PC-3 (cell line): Measurements from ENCODE around the gene TCERG1L. TPM values are rescaled to one million over a fixed set of nuclear protein-coding genes. Genes with fewer than 3 reads are reported as not detected.
"Not testable (repeated sequence)": the region's sequence is repeated elsewhere in the genome, so short reads cannot be mapped to it uniquely, and the experiment has no call there.

ENCODE experiments used
- ATAC-seq: fragments of 200-7000 bp; cut with Tn5 transposase; 2 replicates; pipeline ENCODE4 v1.9.1; 2020; ENCODE audit warnings: mild to moderate bottlenecking, moderate library complexity
- BruUV-seq: library from RNA; stranded (reverse); fragments of 400-500 nt; replicated peaks from 2 replicates; lab custom pipeline; 2021; lab: Mats Ljungman, UMichigan
- CTCF ChIA-PET: fragments of 300-600 bp; sonication (Branson Sonifier 250); formaldehyde crosslinking; loops from one replicate; lab custom pipeline; 2022; ENCODE audit warnings: antibody characterized with exemption; lab: Charles Lee
- POLR2A ChIA-PET: fragments of 300-600 bp; sonication (Branson Sonifier 250); formaldehyde crosslinking; loops from one replicate; lab custom pipeline; 2022; ENCODE audit warnings: antibody characterized with exemption; ENCODE audit not compliant: unreplicated experiment; lab: Charles Lee
- DNase-seq: peaks from one replicate; pipeline ENCODE4 v3.0.0-alpha.2; 2015
- H2AFZ ChIP-seq: fragments of 300-600 bp; sonication (generic); 2 replicates; pipeline ENCODE4 v1.6.0; 2016; ENCODE audit warnings: antibody characterized with exemption, low read length
- H3F3A ChIP-seq: fragments of 300-600 bp; sonication (generic); one replicate; pipeline ENCODE4 v1.6.0; 2017; ENCODE audit warnings: antibody characterized with exemption, low read length, control low read depth, mild to moderate bottlenecking; ENCODE audit not compliant: unreplicated experiment
- H3K27ac ChIP-seq: fragments of 300-600 bp; sonication (generic); 2 replicates; pipeline ENCODE4 v1.5.1; 2016; ENCODE audit warnings: mild to moderate bottlenecking, low read length
- H3K27me3 ChIP-seq: fragments of 300-600 bp; sonication (generic); 2 replicates; pipeline ENCODE4 v1.6.1; 2016; ENCODE audit warnings: low read length, mixed read lengths
- H3K36me3 ChIP-seq: fragments of 300-600 bp; sonication (generic); 2 replicates; pipeline ENCODE4 v1.6.1; 2016; ENCODE audit warnings: low read depth, mixed run types, low read length, mixed read lengths
- H3K4me1 ChIP-seq: fragments of 300-600 bp; sonication (generic); 2 replicates; pipeline ENCODE4 v1.5.1; 2016; ENCODE audit warnings: low read length; ENCODE audit not compliant: insufficient read depth
- H3K4me2 ChIP-seq: fragments of 300-600 bp; sonication (generic); 2 replicates; pipeline ENCODE4 v1.6.0; 2016; ENCODE audit warnings: low read length
- H3K4me3 ChIP-seq: fragments of 300-600 bp; sonication (generic); 2 replicates; pipeline ENCODE4 v1.5.1; 2016; ENCODE audit warnings: mild to moderate bottlenecking, low read length, mixed read lengths
- H3K79me2 ChIP-seq: fragments of 300-600 bp; sonication (generic); 2 replicates; pipeline ENCODE4 v1.6.1; 2017; ENCODE audit warnings: low read length, mixed read lengths
- H3K9ac ChIP-seq: fragments of 300-600 bp; sonication (generic); 2 replicates; pipeline ENCODE4 v1.6.0; 2016; ENCODE audit warnings: mild to moderate bottlenecking, low read length
- H3K9me2 ChIP-seq: fragments of 300-600 bp; sonication (generic); replicated peaks from 2 replicates; pipeline ENCODE4 v1.6.1; 2016; ENCODE audit warnings: mixed run types, low read length, mixed read lengths
- H3K9me3 ChIP-seq: fragments of 300-600 bp; sonication (generic); 2 replicates; pipeline ENCODE4 v1.6.1; 2016; ENCODE audit warnings: low read length, mixed read lengths
- H4K20me1 ChIP-seq: fragments of 300-600 bp; sonication (generic); 2 replicates; pipeline ENCODE4 v1.6.1; 2016; ENCODE audit warnings: low read length, mixed read lengths
- CTCF ChIP-seq: fragments of 300-600 bp; sonication (generic); conservative IDR thresholded peaks from 2 replicates; pipeline ENCODE4 v1.5.1; 2017; ENCODE audit warnings: antibody characterized with exemption, low read depth, mild to moderate bottlenecking, low read length
- EZH2 ChIP-seq: fragments of 300-600 bp; sonication (generic); IDR thresholded peaks from one replicate; pipeline ENCODE4 v1.6.1; 2017; ENCODE audit warnings: antibody characterized with exemption, mild to moderate bottlenecking, low read length; ENCODE audit not compliant: unreplicated experiment
- EZH2phosphoT487 ChIP-seq: fragments of 300-600 bp; sonication (generic); IDR thresholded peaks from 2 replicates; pipeline ENCODE4 v1.6.1; 2018; ENCODE audit warnings: mild to moderate bottlenecking, antibody characterized with exemption, low read length, borderline replicate concordance
- intact Hi-C: fragments of 100-400 bp; cut with micrococcal nuclease; formaldehyde crosslinking; loops from 2 replicates; pipeline ENCODE4 v1.9.0; 2023
- total RNA-seq: library from RNA; depleted of rRNA; stranded (reverse); fragments of >200 nt; gene quantifications from 2 replicates; pipeline ENCODE4 v1.2.3, GENCODE V29; 2014

TCERG1L gene
- total RNA-seq, 1 experiment from 2014 or later: not detected

GRCh38 chr10:131102676-131103075, 208.8 kb downstream of the TCERG1L start:
- Histone ChIP-seq H3K9ac (no peak overlapping the region), H3K9me2 (no peaks in the 10 kb centered on the region), H3K9me3 (no peaks in the 10 kb centered on the region), H3K27me3 (no peaks in the 10 kb centered on the region), H3K27ac (no peak overlapping the region), H3K4me2 (no peak overlapping the region), H3K79me2 (no peaks in the 10 kb centered on the region), H3F3A (no peaks in the 10 kb centered on the region), H3K36me3 (no peaks in the 10 kb centered on the region), H3K4me3 (no peak overlapping the region), H4K20me1 (no peaks in the 10 kb centered on the region), H2AFZ (no peak overlapping the region), H3K4me1 (no peaks in the 10 kb centered on the region)
- no peak for TF ChIP-seq CTCF
- no peak for TF ChIP-seq EZH2
- TF ChIP-seq EZH2phosphoT487: no peak
- intact Hi-C loops: no loop called here
- ATAC-seq: no peak
- ChIA-PET POLR2A (no interaction called here), CTCF (no interaction called here)
- BruUV-seq: no TSS peak
- DNase-seq: no peak

- Histone ChIP-seq H3K27ac (no peak overlapping the region), H3F3A (no peaks in the 10 kb centered on the region), H3K36me3 (no peaks in the 10 kb centered on the region), H3K9ac (no peak overlapping the region), H3K79me2 (no peaks in the 10 kb centered on the region), H3K4me3 (no peak overlapping the region), H3K4me1 (no peaks in the 10 kb centered on the region), H4K20me1 (no peaks in the 10 kb centered on the region), H3K4me2 (no peak overlapping the region), H3K9me3 (no peaks in the 10 kb centered on the region), H3K9me2 (no peaks in the 10 kb centered on the region), H3K27me3 (no peaks in the 10 kb centered on the region), H2AFZ (no peak overlapping the region)
- ChIA-PET CTCF (no interaction called here), POLR2A (no interaction called here)
- ATAC-seq (no peak), DNase-seq (no peak)
- no TSS peak for BruUV-seq
- TF ChIP-seq CTCF: no peak
- TF ChIP-seq EZH2phosphoT487: no peak
- TF ChIP-seq EZH2: no peak
- intact Hi-C loops: no loop called here
Measured at GRCh38 chr10:131102147-131102546, 209.4 kb downstream of the TCERG1L start.

- DNase-seq, H3K4me1 ChIP-seq, H2AFZ ChIP-seq, H4K20me1 ChIP-seq, intact Hi-C loops, H3K4me3 ChIP-seq, H3K27ac ChIP-seq, ATAC-seq, H3K27me3 ChIP-seq, H3K4me2 ChIP-seq, CTCF ChIA-PET, H3K9ac ChIP-seq, POLR2A ChIA-PET, H3K9me2 ChIP-seq, BruUV-seq, H3F3A ChIP-seq, H3K9me3 ChIP-seq, H3K36me3 ChIP-seq, H3K79me2 ChIP-seq: not testable (repeated sequence)
Measured at GRCh38 chr10:131100418-131101410, 210.8 kb downstream of the TCERG1L start.
